Endothelial cell (in vitro differentiated cells): ENCODE data around the gene PDZRN4. TPM values are rescaled to one million over a fixed set of nuclear protein-coding genes. Genes with fewer than 3 reads are reported as not detected.

Experiments
- DNase-seq: peaks from one replicate; pipeline ENCODE4 v3.0.0; 2021; ENCODE audit warnings: low spot score
- H3K27ac Mint-ChIP-seq: one replicate; pipeline ENCODE4 v1.8.0; 2021; ENCODE audit warnings: mixed read lengths, inconsistent platforms; ENCODE audit not compliant: unreplicated experiment
- H3K27me3 Mint-ChIP-seq: one replicate; pipeline ENCODE4 v1.8.0; 2021; ENCODE audit warnings: mild to moderate bottlenecking, moderate library complexity, mixed read lengths, inconsistent platforms; ENCODE audit not compliant: unreplicated experiment
- H3K36me3 Mint-ChIP-seq: one replicate; pipeline ENCODE4 v1.8.0; 2021; ENCODE audit warnings: mild to moderate bottlenecking, low read depth, mixed read lengths, inconsistent platforms; ENCODE audit not compliant: unreplicated experiment
- H3K4me1 Mint-ChIP-seq: one replicate; pipeline ENCODE4 v1.8.0; 2021; ENCODE audit warnings: mild to moderate bottlenecking, mixed read lengths, inconsistent platforms; ENCODE audit not compliant: unreplicated experiment
- H3K4me3 Mint-ChIP-seq: one replicate; pipeline ENCODE4 v1.8.0; 2021; ENCODE audit warnings: mild to moderate bottlenecking, mixed read lengths, inconsistent platforms; ENCODE audit not compliant: unreplicated experiment
- H3K9me3 Mint-ChIP-seq: one replicate; pipeline ENCODE4 v1.8.0; 2021; ENCODE audit warnings: mixed read lengths, inconsistent platforms; ENCODE audit not compliant: unreplicated experiment
- total RNA-seq: library from RNA; stranded (reverse); fragmentation: NEBNext Ultra II Directional; extraction: Animal tissue kit (Norgen Biotek cat#: 25700); gene quantifications from one replicate; pipeline ENCODE4 v1.2.1, GENCODE V29; 2021; ENCODE audit not compliant: unreplicated experiment
- TF ChIP-seq, protein P1 (sequence below): fragments of 200-600 bp; sonication (generic); IDR thresholded peaks from one replicate; pipeline ENCODE4 v1.5.0; 2021; ENCODE audit warnings: antibody characterized with exemption; ENCODE audit not compliant: unreplicated experiment

Gene PDZRN4
- total RNA-seq, 1 donor from 2014 or later: not detected

DNA sequence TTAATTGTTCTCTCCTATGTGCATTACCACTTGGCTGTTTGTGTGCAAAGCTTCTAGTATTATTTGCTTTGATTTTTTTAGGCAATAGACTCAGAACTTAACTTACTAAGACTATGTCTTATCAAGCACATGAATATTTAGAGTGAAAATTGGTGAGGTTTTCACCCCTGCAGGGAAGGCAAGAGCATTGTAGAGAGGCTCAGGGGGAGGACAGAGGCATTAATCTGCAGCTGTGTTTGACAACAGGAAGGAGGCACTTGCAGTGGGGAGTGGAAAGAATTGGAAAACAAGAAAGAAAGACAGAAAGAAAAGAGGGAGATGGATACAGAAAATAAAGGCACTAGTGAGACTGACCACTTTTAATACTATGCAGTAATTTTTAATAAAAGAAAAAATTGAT, 431.6 kb downstream of the PDZRN4 start:
- Mint-ChIP-seq H3K27me3 (peaks cover 2% of the 10 kb centered on the region), H3K27ac (no peak overlapping the region), H3K36me3 (no peaks in the 10 kb centered on the region), H3K9me3 (no peaks in the 10 kb centered on the region), H3K4me3 (no peak overlapping the region), H3K4me1 (no peaks in the 10 kb centered on the region)
- no peak for DNase-seq
- TF ChIP-seq, protein P1, sequence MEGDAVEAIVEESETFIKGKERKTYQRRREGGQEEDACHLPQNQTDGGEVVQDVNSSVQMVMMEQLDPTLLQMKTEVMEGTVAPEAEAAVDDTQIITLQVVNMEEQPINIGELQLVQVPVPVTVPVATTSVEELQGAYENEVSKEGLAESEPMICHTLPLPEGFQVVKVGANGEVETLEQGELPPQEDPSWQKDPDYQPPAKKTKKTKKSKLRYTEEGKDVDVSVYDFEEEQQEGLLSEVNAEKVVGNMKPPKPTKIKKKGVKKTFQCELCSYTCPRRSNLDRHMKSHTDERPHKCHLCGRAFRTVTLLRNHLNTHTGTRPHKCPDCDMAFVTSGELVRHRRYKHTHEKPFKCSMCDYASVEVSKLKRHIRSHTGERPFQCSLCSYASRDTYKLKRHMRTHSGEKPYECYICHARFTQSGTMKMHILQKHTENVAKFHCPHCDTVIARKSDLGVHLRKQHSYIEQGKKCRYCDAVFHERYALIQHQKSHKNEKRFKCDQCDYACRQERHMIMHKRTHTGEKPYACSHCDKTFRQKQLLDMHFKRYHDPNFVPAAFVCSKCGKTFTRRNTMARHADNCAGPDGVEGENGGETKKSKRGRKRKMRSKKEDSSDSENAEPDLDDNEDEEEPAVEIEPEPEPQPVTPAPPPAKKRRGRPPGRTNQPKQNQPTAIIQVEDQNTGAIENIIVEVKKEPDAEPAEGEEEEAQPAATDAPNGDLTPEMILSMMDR: no peak

GRCh38 chr12:41621291-41621690, 433.2 kb downstream of the PDZRN4 start:
- Mint-ChIP-seq H3K36me3 (no peaks in the 10 kb centered on the region), H3K9me3 (no peaks in the 10 kb centered on the region), H3K27me3 (peaks cover 2% of the 10 kb centered on the region), H3K4me3 (no peak overlapping the region), H3K27ac (no peak overlapping the region), H3K4me1 (no peaks in the 10 kb centered on the region)
- TF ChIP-seq, protein P1: no peak
- DNase-seq: no peak
